ENCODE results near the gene ANAPC1.
"Not testable (repeated sequence)": the region's sequence is repeated elsewhere in the genome, so short reads cannot be mapped to it uniquely, and the experiment has no call there.

The ANAPC1 gene

GRCh38 chr2:111812970-111813622 lies 70.9 kb downstream of the ANAPC1 start:
- H3K4me3 ChIP-seq (ENCODE audit: low read length); DNase-seq (ENCODE audit: low read depth): not testable (repeated sequence)
- TF ChIP-seq CTCF (IDR thresholded peaks at IDR 0.05; ENCODE audit: insufficient read depth, low read depth, low read length, missing control alignments) = peak; percentile 16

GRCh38 chr2:111790633-111791032 lies 93.4 kb downstream of the ANAPC1 start:
- H3K4me3 ChIP-seq (ENCODE audit: low read length); DNase-seq (ENCODE audit: low read depth): not testable (repeated sequence)

GRCh38 chr2:111784081-111784480 lies 99.9 kb downstream of the ANAPC1 start:
- H3K4me3 ChIP-seq (ENCODE audit: low read length); DNase-seq (ENCODE audit: low read depth): not testable (repeated sequence)

- DNase-seq (ENCODE audit: low read depth); H3K4me3 ChIP-seq (ENCODE audit: low read length): not testable (repeated sequence)
These were observed 101.8 kb downstream of the ANAPC1 start for GRCh38 chr2:111782195-111782594.

- not testable (repeated sequence) for H3K4me3 ChIP-seq (ENCODE audit: low read length); DNase-seq (ENCODE audit: low read depth)
These were observed 102.4 kb downstream of the ANAPC1 start for GRCh38 chr2:111781443-111782094.

- DNase-seq (ENCODE audit: low read depth); H3K4me3 ChIP-seq (ENCODE audit: low read length): not testable (repeated sequence)
These were observed 106.8 kb downstream of the ANAPC1 start for GRCh38 chr2:111777155-111777554.

GRCh38 chr2:111776296-111776695 lies 107.7 kb downstream of the ANAPC1 start:
- not testable (repeated sequence) for DNase-seq (ENCODE audit: low read depth); H3K4me3 ChIP-seq (ENCODE audit: low read length)

- H3K4me3 ChIP-seq (ENCODE audit: low read length); DNase-seq (ENCODE audit: low read depth): not testable (repeated sequence)
These were observed 111.8 kb downstream of the ANAPC1 start for GRCh38 chr2:111772180-111772579.

GRCh38 chr2:111770916-111771658 lies 112.9 kb downstream of the ANAPC1 start:
- not testable (repeated sequence) for DNase-seq (ENCODE audit: low read depth); H3K4me3 ChIP-seq (ENCODE audit: low read length)

GRCh38 chr2:111768266-111769190 lies 115.5 kb downstream of the ANAPC1 start:
- H3K4me3 ChIP-seq (ENCODE audit: low read length); DNase-seq (ENCODE audit: low read depth): not testable (repeated sequence)

GRCh38 chr2:111767087-111767486 lies 116.9 kb downstream of the ANAPC1 start:
- not testable (repeated sequence) for DNase-seq (ENCODE audit: low read depth); H3K4me3 ChIP-seq (ENCODE audit: low read length)

- not testable (repeated sequence) for DNase-seq (ENCODE audit: low read depth); H3K4me3 ChIP-seq (ENCODE audit: low read length)
These were observed 117.7 kb downstream of the ANAPC1 start for GRCh38 chr2:111766295-111766694.

GRCh38 chr2:111764151-111764550 lies 119.8 kb downstream of the ANAPC1 start:
- not testable (repeated sequence) for DNase-seq (ENCODE audit: low read depth); H3K4me3 ChIP-seq (ENCODE audit: low read length)

GRCh38 chr2:111760697-111761284 lies 123.2 kb downstream of the ANAPC1 start:
- not testable (repeated sequence) for H3K4me3 ChIP-seq (ENCODE audit: low read length); DNase-seq (ENCODE audit: low read depth)

- H3K4me3 ChIP-seq (ENCODE audit: low read length) = not testable (repeated sequence)
These were observed 131.5 kb downstream of the ANAPC1 start for GRCh38 chr2:111752533-111752932.

GRCh38 chr2:111750641-111751040 lies 133.4 kb downstream of the ANAPC1 start:
- not testable (repeated sequence) for H3K4me3 ChIP-seq (ENCODE audit: low read length); DNase-seq (ENCODE audit: low read depth)

More at GRCh38 chr2:111752533-111752932, 131.5 kb downstream of the ANAPC1 start:
- not testable (repeated sequence) for DNase-seq (ENCODE audit: low read depth)

GRCh38 chr2:111748429-111748828 lies 135.6 kb downstream of the ANAPC1 start:
- H3K4me3 ChIP-seq (ENCODE audit: low read length); DNase-seq (ENCODE audit: low read depth): not testable (repeated sequence)
